ENCODE measurements around the gene COG2.

The COG2 gene

GRCh38 chr1:230674581-230674980 is 32.3 kb downstream of the COG2 start:
- no peak overlapping the region for H3K4me3 ChIP-seq (ENCODE audit: low read length)
- TF ChIP-seq, protein P1, sequence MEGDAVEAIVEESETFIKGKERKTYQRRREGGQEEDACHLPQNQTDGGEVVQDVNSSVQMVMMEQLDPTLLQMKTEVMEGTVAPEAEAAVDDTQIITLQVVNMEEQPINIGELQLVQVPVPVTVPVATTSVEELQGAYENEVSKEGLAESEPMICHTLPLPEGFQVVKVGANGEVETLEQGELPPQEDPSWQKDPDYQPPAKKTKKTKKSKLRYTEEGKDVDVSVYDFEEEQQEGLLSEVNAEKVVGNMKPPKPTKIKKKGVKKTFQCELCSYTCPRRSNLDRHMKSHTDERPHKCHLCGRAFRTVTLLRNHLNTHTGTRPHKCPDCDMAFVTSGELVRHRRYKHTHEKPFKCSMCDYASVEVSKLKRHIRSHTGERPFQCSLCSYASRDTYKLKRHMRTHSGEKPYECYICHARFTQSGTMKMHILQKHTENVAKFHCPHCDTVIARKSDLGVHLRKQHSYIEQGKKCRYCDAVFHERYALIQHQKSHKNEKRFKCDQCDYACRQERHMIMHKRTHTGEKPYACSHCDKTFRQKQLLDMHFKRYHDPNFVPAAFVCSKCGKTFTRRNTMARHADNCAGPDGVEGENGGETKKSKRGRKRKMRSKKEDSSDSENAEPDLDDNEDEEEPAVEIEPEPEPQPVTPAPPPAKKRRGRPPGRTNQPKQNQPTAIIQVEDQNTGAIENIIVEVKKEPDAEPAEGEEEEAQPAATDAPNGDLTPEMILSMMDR (conservative IDR thresholded peaks at IDR 0.05; ENCODE audit: low read depth, low read length): no peak
- DNase-seq (ENCODE audit: low read depth): no peak

DNA sequence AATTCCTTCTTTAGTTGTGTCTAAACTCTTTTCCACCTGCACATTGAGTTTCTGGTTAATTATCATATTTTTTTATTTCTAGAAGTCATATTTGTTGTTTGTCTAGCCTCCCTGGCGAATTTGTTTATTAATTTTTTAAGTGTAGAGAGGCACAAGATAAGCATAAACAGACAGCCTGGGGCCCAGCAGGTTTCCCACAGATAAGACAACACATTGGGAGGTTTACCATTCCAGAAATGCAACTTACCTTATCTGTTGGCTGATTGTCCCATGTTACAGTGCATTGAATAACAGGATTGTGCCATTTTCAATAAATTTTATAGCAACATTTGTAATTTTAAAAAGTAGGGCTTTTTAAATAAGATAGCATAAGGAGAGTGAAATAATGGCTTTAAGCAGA is 34.9 kb downstream of the COG2 start:
- no peak overlapping the region for H3K4me3 ChIP-seq (ENCODE audit: low read length)
- TF ChIP-seq, protein P1 (conservative IDR thresholded peaks at IDR 0.05; ENCODE audit: low read depth, low read length): no peak
- DNase-seq (ENCODE audit: low read depth): no peak

- TF ChIP-seq, protein P1 (conservative IDR thresholded peaks at IDR 0.05; ENCODE audit: low read depth, low read length): no peak
- no peak for DNase-seq (ENCODE audit: low read depth)
- no peak overlapping the region for H3K4me3 ChIP-seq (ENCODE audit: low read length)
Observed at GRCh38 chr1:230679192-230679591, 36.9 kb downstream of the COG2 start.

GRCh38 chr1:230679825-230680224 is 37.5 kb downstream of the COG2 start:
- no peak for DNase-seq (ENCODE audit: low read depth)
- TF ChIP-seq, protein P1 (conservative IDR thresholded peaks at IDR 0.05; ENCODE audit: low read depth, low read length): no peak
- no peak overlapping the region for H3K4me3 ChIP-seq (ENCODE audit: low read length)

GRCh38 chr1:230680300-230681025 is 38.2 kb downstream of the COG2 start:
- no peak for DNase-seq (ENCODE audit: low read depth)
- TF ChIP-seq, protein P1 (conservative IDR thresholded peaks at IDR 0.05; ENCODE audit: low read depth, low read length): no peak
- no peak overlapping the region for H3K4me3 ChIP-seq (ENCODE audit: low read length)

DNA sequence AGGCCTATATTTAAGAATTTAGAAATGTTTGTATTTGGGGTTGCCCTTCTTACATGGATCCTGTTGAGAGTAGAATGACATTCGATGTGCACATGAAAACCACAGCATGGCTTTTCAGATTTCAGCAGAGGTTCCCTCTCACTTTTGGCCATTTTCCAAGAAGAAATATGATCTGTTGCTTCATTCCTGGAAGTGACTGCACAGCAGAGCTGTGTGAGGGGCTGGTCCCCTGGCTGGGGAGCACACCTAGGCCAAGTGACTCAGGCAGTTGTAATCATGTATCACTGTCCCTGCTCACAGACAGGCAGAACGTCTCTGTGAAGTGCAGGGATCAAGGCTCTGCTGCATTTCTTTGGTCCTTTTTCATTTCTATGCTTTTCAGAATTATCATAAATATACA is 39.3 kb downstream of the COG2 start:
- H3K4me3 ChIP-seq (ENCODE audit: low read length): no peak overlapping the region
- TF ChIP-seq, protein P1 (conservative IDR thresholded peaks at IDR 0.05; ENCODE audit: low read depth, low read length): no peak
- peak; percentile 54 for DNase-seq (ENCODE audit: low read depth)

DNA sequence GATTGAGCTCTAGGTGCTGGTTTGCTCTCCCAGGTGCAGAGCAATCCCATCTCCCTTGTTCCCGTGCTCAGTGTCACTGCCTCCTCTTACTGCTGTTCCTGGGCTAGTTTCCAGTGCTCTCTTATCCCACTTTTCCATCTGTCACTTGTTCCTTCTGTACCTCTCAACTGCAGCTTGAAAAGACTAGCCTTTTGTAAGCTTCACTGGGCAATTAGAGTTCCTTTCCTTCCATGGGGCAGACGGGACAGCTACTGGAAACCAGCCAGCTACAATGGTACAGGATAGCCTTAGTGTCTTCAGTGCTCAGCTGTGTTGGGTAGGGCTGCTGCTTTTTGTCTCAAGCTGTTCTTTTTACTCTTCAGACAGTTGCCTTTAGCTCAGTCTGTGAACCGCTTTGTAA is 40.0 kb downstream of the COG2 start:
- TF ChIP-seq, protein P1 (conservative IDR thresholded peaks at IDR 0.05; ENCODE audit: low read depth, low read length): no peak
- H3K4me3 ChIP-seq (ENCODE audit: low read length): no peak overlapping the region
- no peak for DNase-seq (ENCODE audit: low read depth)

Measured in retinal pigment epithelial cell (primary cell).